COLO668 (cell line): ENCODE data around the gene PARD3.
"Not testable (repeated sequence)": the region's sequence is repeated elsewhere in the genome, so short reads cannot be mapped to it uniquely, and the experiment has no call there.

Experiments
- DNase-seq: peaks from one replicate; lab custom pipeline; 2025; ENCODE audit not compliant: unreplicated experiment; lab: John Stamatoyannopoulos, UW

The PARD3 gene

DNA sequence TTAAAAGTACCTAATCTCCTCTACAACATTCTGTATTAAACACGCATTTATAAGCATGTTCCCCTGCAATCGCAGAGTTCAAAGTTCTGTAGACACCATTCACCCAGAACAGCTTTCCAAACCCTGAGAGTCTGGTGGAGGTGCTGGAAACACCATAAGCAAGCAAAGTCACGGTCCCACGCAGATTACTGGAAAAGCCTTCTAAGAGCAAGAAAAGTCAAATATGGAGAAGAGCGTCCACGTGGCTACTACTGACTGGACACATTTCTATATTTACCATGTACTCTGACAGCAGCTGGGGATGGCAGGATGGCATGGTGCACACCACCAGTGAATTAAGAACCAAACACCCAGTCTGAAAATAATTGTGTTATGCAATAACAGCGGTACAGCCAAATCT is 97.7 kb downstream of the PARD3 start:
- DNase-seq, result no peak

DNA sequence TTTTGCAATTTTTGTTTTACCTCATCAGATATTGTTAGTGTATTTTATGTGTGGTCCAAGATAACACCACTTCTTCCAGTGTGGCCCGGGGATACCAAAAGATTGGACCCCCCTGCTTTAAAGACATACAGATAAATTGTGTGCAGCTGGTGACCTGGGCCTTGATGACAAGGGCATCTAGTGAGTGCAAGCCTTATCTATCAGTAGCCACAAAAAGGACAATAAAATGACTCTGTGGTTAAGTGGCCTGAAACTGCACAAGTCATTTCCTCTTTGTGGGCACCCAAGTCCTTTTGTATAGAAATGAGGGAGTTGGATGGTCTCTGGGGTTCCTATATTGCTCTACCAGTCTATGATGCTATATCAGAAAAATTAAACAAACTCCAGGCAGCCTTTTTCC is 98.1 kb downstream of the PARD3 start:
- DNase-seq, result no peak

DNA sequence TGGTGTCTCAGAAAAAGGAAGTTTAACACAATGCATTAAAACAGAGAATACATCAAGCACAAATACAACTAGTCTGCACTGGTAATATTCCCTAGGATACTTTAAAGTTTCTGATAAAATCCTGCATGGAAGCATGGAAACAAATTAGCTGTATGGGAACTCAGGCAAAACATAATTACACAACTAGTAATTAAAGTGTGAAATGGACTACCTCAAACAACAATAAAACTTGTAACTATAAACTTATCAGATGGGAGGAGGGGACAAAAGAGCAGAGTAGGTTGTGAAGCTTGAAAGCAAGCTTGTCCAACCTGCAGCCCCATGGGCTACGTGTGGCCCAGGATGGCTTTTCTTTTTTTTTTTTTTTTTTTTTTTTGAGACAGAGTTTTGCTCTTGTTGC is 98.9 kb downstream of the PARD3 start:
- DNase-seq, result no peak

DNA sequence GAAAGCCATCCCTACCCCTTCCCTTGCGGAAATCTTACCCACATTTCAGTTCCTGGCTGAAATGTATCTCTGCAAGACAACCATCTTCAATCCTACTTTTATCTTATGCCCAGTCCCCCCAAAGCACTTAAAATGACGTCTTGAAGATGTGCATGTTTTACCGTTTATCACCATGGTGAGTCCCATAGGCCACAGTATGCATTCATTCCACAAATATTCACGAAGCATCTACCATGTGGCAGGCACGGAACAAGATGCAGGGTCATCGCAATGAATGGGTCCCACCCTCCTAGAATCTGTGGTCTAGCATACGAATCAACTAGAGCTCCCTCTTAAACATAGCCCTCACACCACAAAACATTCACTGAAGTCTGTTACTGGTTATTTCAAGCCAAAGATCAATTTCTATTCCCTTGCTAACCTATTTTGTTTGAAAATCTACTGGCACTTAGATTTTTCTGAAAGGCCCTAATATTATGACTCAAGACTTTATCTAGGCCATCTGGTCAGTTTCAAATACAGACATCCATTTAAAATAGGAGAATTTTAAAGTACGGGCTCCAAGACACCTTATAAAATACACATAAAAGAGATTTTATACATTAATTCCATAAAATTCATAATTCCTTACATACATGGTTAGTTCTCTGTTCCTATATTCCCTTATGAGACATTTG is 99.4 kb downstream of the PARD3 start:
- DNase-seq, result no peak

DNA sequence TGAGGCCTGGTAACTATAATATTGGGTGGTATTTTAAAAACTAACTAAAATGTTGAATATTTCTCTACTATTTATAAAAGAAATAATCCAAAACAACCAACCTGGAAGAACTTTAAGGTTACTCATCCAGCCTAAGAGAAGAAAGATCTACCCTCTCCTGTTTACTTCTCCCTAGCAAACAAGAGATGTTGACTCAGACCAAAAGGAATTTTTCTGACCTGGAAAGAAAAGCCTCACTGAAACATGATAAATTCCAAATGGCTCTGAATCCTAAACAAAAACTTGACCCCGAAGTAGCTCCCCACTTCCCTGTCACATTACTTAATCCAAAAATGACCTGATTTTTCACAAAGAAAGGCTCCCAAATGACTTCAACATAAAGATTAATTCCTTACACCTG is 101.2 kb downstream of the PARD3 start:
- no peak for DNase-seq

DNA sequence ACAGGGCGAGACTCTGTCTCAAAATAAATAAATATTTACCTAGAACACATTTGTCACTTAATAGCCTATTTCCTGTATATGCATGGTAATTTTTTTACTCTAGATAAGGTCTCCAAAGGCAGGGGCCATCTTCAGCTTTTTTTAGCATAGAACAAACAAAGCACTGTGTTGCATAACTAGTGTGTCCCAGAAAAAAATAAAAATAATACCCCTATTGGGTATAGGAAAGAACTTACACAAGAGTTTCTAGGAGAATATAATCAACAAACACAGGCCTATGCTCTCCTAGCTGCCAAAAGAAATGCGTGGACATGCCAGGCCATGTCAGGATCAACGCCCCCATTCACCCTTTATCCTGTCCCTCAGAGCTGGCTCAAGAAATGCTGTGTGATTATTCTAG is 103.6 kb downstream of the PARD3 start:
- DNase-seq, result no peak

DNA sequence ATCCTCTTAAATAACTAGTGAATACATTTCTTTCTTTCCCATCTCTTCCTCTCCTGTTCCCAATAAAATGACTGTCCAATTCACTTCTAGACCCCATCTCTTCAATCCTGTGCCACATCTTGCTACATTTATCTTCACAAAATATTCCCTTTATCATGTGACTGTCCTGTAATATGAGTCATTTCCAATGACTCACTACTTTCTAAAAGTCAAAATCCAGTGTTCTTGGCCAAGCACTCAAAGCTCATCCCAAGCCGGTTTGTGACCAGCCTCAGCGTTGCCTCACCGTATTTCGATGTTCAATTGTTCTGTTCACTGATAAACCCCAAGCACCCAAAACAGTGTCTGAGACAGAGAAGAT is 104.7 kb downstream of the PARD3 start:
- no peak for DNase-seq

DNA sequence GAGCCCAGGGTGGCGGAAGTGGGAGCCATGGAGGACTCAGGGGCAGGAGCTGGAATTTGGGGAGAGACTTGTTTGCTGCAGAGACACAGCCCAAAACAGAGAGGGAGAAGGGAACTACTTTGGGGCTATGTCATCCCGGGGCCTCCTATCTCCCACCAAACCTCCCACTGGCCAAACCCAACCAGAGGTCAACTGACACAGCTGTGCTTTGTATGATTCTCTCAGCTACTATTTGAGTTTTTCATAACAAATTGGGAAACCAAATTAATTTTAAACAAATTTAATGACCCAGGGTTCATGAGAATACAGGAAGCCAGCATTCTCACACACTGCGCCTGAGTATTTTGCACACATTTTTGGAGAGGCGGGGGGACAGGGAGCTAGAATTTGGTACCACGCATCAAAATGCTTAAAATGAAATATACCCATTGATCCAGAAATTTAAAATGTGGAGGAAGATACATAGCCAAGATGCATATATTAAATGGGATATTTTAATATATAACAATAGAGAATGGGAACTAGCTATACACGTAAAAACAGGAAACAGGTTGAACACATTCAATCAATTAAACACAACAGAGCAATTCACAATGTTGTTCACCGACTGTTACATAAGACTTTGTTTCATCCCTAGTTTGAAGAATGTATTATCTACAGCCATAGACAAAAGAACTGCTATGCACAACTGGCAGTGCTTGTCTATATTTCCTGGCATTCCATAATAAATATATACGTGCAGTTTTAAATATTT is 105.3 kb downstream of the PARD3 start:
- no peak for DNase-seq

DNA sequence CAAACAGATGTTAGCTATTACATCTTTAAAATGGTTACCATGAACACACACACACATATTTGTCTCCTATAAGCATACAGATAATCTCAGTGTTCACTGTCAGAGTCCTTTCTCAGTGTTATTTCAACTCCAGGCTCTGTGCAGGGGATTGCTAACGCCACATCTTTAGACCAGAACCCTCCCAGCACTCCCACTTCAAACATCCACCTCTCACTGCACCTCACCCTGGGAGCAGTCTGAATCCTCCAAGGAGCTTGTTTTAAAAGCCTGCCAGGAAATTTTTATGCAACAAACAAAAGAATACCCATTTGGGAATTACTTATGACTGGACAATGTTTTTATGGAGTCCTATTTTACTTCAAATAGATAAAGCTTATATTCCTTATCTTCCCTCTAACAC is 107.4 kb downstream of the PARD3 start:
- no peak for DNase-seq

DNA sequence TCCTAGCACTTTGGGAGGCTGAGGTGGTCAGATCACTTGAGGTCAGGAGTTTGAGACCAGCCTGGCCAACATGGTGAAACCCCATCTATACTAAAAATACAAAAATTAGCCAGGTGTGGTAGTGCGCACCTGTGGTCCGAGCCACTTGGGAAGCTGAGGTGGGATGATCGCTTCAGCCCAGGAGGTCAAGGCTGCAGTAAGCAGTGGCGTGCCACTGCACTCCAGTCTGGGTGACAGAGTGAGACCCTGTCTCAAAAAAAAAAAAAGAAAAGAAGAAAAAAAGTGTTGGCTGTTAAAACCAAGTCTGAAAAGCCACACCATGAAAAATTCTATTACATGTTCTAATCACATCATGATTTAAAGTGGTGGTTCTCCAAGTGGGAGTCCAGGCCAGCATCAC is 108.1 kb downstream of the PARD3 start:
- DNase-seq, result not testable (repeated sequence)

DNA sequence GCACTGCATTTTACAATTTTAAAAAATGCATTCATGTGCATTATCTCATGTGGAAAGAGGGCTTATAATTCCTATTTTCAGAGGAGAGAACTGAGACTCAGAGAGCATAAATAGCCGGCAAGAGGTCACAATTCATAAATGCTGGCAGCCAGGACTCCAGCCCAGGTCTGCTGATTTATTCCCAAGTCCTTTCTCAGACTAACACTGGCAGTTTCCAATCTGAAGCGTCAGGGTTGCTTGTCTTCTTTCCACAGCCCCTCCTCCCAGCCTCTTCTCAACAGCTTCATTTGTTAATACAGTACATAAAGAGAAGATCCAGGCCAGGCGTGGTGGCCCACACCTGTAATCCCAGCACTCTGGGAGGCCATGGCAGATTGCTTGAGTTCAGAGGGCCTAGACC is 108.9 kb downstream of the PARD3 start:
- no peak for DNase-seq

DNA sequence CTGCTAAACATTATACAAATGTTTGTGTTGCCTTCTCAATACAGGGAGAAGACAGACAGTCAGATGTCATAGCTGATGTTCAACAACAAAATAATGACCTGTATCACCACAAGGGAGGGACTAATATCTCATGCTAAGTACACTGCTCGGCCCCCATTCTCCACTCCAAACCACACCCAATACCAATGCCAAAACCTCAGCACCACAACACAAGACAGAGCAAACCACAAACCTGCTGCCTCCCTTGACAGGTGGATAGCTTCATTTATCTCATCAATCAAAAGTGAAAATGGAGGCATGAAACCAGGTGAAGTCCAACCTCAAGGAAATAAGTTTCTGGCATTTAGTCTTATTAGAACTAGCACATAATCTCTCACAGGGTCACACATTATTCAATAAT is 109.5 kb downstream of the PARD3 start:
- DNase-seq, result no peak

DNA sequence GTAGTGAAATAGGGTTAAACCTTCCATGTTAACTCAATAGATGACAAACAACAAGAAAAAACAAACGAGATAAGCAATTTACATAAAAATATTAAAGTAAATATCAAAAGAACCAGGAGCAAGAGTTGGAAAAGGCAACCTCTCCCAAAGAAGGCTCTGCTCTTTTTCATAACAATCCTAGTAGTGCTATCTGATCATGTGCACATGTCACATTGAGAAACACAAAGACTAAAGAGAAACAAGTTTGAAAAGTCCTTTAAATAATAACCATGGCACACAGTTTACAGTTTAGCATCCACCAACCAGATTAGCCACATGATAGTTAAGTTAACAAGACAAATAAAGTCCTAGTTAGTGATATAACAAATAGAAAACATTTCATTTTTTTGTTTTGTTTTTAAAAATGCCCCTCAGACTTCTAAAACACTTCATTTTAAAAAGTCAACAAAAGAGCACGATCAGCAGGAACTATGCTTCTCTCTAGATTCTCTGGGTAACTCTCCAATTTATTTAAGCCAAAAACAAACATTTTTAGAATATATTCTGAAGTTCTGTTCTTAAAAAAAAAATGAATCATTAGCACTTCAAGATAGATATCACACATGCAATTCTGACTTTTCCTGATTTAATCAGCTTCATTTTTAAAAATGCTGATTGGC is 110.4 kb downstream of the PARD3 start:
- DNase-seq, result no peak

DNA sequence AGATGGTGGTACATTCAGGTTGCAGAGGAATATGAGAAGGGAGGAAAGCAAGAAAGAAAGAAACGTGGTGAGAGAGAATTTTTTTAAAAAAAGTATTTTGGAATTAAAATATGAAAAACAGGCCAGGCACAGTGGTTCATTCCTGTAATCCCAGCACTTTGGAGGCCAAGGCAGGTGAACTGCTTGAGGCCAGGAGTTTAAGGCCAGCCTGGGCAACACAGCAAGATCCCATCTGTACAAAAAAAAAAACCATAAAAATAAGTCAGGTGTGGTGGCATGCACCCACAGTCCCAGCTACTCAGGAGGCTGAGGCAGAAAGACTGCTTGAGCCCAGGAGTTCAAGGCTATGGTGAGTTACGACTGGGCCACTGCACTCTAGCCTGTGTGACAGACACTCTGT is 112.1 kb downstream of the PARD3 start:
- no peak for DNase-seq

DNA sequence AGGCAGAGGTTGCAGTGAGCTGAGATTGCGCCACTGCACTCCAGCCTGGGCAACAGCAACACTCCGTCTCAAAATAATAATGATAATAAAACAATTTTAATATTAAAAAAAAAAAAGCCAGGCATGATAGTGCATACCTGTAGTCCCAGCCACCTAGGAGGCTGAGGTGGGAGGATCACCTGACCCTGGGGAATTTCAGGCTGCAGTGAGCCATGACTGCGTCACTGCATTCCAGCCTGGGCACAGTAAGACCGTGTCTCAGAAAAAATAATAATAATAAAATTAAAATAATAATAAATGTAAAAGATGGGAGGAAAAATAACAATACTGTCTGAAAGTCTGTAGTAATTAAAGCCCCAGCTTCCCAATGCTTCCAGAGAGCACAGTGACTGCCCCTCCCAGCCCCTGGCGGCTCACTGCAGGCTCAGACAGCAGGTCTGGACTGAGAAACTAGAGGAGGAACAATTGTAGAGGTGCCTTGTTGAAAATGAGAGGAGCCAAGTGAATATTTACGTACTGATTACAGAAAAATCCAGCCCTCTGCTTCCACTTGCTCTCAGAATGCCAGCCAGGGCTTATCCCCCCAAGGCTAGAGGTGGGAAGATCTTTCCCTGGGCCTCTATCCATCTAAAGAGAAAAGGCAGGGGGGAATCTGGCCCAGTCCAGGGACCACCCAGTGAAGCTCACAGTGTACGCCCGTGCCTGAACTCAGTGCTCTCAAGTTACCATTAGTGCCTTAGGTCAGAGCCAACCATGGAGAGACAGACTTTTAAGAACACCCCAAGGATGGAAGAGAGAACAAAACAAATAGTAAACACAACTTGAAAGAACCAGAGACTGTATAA is 112.8 kb downstream of the PARD3 start:
- no peak for DNase-seq

DNA sequence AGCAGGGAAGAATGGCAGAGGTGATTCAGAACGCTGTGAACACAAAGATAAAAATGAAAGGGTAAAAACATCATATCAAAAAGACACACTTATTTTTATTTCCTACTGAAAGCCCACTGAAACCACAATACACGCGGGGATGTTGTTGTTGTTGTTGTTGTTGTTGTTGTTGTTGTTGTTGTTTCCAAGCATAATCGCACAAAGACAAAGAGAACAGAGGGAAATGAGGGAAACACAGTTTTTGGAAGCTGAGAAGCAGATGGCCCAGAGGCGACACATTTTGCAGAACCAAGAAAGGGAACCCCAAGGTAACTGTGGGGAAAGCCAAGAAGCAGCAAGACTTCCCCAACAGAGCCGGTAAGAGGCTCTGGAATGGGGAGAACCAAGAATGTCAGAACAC is 113.9 kb downstream of the PARD3 start:
- DNase-seq, result no peak

DNA sequence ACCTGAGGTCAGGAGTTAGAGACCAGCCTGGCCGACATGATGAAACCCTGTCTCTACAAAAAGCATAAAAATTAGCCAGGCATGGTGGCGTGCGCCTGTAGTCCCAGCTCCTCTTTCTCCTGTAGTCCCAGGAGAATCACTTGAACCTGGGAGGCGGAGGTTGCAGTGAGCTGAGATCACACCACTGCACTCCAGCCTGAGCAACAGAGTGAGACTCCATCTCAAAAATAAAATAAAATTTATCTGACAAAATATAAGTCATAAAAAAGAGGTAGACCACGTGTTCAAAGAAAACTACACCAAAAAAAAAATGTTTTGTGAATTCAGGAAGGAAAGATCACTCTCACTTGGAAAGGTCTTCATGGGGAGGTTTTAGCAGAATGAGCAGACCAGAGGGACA is 114.3 kb downstream of the PARD3 start:
- DNase-seq, result not testable (repeated sequence)

DNA sequence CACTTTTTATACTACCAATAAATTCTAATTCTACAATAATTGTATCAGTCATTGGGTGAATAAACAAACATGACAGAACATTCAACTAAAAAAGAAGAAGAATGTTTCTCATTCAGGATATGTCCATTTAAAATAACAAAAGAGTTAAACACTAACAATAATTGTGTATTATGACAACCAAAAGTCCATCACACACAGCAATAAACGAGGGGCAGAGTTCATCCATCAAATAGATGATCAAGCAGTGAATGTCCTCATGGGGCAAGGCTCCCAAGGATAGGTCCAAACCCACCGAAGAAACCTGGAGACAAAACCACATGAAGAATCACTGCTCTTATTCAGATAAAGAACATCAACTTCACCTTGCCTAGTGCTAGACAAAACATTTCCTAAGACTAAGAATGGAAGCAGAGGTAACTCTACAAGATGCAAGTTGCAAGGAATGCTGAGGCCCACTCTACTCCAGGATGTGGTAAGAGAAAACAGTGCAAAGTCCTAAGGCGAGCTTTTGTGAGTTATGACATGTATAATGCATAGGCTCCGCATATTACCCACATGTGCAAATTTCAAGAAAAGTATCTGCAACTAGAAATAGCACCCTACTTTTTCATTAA is 115.1 kb downstream of the PARD3 start:
- no peak for DNase-seq

DNA sequence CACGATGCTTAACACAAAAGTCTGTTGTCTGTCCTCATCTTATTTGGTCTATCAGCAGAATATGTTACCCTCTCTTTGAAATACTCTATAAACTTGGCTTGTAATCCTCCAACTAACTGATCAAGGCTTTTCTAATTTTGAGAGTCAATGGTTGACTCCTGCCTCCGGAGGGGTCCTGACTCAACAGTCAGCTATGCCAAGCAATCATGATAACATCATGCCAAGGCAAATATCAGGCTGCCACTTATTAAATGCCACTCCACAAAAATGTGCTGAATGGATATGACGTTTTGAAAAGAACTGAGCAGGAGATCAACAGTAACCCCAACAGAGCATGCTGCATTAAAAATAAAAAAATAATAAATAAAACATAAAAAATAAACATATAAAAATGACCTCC is 116.1 kb downstream of the PARD3 start:
- DNase-seq, result no peak

DNA sequence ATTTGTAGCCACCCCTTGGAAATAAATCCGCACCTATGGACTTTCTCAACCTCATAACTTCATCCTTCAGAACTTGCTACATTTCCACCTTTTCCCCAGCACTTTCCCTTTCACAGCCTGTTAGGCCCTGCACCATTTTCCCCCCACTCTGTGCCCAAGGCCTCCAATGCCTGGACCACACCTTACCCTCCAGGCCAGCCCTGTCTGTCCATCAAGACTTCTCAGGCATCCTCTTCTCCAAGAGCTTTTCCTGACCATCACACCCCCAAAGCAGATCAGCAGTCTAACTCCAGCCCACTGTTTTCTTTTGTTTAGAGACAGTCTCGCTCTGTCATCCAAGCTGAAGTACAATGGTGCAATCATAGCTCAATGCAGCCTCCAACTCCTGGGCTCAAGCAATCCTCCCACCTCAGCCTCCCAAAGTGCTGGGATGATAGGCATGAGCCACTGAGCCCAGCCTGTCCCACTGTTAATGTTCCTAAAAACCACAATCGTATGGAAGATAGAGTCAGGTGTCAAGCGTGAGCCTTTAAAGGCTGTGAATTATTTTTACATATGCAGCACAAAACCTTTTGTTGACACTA is 116.8 kb downstream of the PARD3 start:
- DNase-seq, result no peak
